Measurements from ENCODE around the gene RPRD1A.
"Not testable (repeated sequence)": the region's sequence is repeated elsewhere in the genome, so short reads cannot be mapped to it uniquely, and the experiment has no call there.

The RPRD1A gene

GRCh38 chr18:36025025-36025424 is 42.3 kb downstream of the RPRD1A start:
- DNase-seq, result no peak

- DNase-seq, result not testable (repeated sequence)
Observed at GRCh38 chr18:36024241-36024640, 43.1 kb downstream of the RPRD1A start.

- no peak for DNase-seq
Observed at GRCh38 chr18:36023336-36023735, 44.0 kb downstream of the RPRD1A start.

GRCh38 chr18:36020174-36020711 is 47.1 kb downstream of the RPRD1A start:
- DNase-seq, result no peak

- peak; percentile 47 to 74 for DNase-seq
Observed at GRCh38 chr18:36017232-36017631, 50.1 kb downstream of the RPRD1A start.

DNA sequence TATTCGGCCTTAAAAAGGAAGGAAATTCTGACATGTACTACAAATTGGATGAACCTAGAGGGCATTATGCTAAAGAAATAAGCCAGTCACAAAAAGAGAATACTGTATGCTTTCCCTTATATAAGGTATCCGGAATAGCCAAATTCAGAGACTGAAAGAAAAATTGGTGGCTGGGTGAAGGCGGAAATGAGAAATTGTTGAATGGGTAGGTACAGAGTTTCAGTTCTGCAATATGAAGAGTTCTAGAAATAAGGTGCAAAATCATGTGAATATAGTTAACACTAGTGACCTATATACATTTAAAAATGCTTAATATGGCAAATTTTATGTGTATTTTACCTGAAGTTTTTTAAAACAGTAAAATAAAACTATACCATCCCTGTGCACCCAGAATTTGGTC is 51.7 kb downstream of the RPRD1A start:
- no peak for DNase-seq

DNA sequence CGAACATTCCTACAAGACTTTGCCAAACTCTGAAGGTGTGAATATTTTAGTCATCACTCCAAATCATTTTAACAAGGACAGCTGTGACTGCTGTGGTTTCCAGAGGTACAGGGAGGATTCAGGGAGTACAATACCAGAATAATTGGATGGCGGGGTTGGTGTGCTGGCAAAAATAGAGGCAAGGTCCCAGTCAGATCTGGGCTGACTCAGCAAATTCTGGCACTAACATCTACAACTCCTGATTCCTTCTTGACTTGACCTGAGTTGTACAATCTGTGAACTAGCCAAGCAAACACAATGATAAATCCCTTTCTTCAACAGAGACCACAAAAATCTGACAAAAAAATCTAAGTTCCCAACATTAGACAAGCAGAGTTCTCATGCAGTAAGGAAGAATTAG is 54.5 kb downstream of the RPRD1A start:
- DNase-seq, result no peak

DNA sequence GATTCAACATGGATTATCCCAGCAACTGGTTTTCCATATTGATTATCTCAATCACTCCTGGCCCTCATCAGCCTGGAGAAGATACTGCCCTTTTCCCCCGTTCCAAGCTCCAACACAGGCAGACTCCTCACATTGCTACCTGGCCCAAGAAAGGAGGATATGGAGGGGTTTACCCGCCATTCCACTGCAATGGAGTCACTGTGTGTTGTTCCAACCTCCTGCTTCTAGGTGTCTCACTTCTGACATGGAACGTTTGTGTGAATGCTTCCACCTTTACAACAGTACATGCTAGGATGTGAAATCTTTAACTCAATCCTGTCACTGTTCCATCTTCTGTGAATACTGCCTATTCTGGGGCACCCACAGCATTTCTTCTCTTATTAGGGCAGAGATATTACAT is 58.1 kb downstream of the RPRD1A start:
- DNase-seq, result no peak

DNA sequence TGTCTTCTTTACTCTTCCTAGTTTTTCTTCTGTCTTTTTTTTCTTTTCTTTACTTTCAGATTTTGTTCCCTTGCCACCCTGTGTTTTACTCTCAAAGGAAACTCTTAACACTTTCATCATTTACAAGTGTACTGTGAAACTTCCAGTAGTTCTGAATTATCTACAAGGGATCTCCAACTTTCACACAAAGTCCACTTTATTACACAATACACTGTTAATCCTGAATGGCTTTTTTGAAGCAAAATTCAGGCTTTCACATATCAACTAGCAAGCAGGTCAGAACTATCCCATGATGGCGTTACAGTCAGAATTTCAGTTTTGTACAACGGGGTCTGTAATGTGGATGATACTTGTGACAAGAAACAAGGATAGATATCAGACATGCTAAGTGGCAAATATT is 60.4 kb downstream of the RPRD1A start:
- no peak for DNase-seq

- DNase-seq, result no peak
Observed at GRCh38 chr18:35999925-36000324, 67.4 kb downstream of the RPRD1A start.

DNA sequence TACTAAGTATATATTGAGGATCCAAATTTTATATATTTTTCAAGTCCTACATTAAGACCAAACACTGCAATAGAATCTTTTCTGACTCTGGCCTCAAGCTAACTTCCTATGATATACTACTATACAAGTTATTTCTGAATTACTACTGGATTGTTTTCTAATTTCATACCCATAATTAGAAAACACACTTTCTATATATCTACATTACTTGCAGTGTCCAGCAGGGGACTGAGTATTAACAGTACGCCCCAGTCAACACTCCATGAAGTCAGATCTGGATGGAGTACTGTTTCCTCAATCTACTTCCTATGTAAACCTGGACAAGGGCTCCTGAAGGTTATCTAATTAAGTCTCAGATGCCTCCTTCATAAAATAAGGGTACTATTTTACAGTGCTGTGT is 68.4 kb downstream of the RPRD1A start:
- no peak for DNase-seq

- no peak for DNase-seq
Observed at GRCh38 chr18:35993013-35993412, 74.3 kb downstream of the RPRD1A start.

GRCh38 chr18:35991696-35992095 is 75.7 kb downstream of the RPRD1A start:
- no peak for DNase-seq

GRCh38 chr18:35983818-35984217 is 83.5 kb downstream of the RPRD1A start:
- no peak for DNase-seq

- DNase-seq, result no peak
Observed at GRCh38 chr18:35983147-35983546, 84.2 kb downstream of the RPRD1A start.

DNA sequence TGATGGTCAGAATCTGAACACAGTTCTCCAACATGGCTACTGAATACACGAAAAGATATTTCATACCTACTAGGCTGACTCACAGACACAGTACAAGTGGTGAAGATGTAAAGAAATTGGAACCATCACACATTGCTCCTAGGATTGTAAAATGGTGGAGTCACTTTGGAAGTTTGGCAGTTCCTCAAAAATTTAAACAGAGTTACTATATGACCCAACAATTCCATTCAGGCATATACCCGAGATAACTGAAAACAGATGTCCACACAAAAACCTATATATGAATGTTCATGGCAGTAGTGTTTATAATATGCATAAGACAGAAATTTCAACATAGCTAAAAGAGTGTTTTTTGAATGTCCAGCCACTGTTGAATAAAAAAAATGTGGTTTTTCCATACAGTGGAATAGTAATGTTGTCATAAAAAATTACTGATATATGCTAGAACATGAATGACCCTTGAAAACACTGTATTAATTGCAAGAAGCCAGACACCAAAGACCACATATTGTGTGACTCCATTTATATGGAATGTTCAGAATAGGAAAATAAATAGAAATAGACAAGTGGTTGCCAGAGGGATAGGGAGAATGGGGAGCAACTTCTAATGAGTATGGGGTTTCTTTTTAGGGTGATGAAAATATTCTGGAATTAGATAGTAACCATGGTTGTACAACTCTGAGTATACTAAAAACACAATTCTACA is 84.8 kb downstream of the RPRD1A start:
- DNase-seq, result no peak

DNA sequence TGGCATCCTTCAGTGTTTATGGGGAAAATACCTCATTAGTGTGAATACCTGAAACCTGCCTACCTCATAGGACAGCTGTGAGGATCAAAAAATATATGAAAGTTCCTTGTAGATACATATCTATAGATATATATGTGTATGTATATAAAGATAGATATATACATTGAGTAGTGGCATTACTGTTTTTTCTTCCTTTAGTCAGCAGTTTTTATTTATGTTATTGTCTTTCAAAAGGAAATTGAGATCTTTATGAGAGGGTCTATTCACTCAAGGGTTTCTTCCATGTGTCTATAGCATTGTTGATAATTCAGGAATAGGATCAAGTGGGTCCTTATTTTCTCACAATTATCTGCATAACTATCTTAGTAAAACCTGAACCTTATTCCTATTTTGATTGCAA is 88.2 kb downstream of the RPRD1A start:
- DNase-seq, result no peak

DNA sequence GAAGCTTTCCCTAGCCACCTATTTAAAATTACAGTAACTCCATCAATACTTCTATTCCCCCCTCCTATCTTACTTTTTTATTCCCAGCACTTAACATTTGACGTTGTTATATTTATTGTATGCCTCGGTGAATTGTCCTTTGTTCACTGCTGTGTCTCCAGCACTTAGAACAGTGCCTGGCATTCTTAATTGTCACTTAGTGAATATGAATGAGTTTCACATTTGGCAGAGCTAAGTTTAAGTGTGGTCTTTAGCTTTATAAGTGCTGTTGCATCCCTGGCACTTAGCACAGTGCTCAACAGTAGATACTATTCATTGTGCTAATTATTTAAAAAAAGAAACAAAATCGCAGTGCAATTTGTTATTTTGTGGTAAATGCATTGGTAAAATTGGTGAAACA is 93.2 kb downstream of the RPRD1A start:
- DNase-seq, result no peak

DNA sequence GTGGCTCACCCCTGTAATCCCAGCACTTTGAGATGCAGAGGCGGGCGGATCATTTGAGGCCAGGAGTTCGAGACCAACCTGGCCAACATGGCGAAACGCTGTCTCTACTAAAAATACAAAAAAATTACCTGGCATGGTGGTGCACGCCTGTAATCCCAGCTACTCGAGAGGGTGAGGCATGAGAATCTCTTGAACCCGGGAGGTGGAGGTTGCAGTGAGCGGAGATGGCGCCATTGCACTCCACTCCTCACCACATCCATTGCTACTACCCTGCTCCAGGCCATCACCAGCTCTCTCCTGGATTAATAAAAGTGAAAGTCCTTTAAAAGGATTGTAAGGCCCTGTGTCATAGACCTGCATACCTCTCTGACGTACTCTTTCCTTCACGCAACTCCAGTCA is 93.7 kb downstream of the RPRD1A start:
- DNase-seq, result no peak

DNA sequence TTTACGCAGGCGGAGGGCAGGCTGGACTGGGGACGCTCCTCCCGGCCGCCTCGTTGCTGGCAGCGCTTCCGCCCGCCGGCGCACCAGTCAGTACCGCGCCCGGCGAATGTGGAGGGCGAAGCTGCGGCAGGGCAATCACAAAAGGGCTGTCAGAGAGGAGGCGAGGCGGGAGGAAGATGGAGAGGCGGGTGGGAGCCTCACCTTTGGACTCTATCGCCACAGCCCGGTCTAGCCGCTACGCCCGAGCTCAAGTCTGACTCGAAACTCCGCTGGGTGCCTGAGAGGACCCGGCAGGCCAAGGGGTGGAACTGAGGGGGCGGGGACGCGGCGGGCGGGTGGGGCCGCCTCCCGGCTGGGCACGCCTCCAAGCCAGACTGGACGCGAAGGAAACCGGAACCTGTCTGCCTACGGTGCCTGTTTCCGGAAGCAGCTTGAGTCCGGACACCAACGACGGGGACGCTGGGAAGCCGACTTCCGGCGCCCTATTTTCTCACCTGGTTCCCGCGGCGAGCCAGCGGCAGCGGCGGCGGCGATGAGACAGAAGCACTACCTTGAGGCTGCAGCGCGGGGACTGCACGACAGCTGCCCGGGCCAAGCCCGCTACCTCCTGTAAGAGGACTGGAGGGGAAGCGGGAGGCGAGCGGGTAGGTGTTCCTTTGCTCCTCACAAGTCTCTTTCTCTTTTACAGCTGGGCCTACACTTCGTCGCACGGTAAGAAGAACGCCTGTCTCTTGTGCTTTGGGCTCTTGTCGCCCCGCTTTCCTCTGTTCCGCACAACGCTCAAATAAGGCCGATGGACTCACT is 95.0 kb downstream of the RPRD1A start, which contains the start of gene RMP24:
RMP24 (plus strand) TSS at position 483 of the 804 bp plus-strand sequence.
- peak; percentile 89 to 94 for DNase-seq

- peak in 1 of 2 experiments; percentile 33 for DNase-seq
Observed at GRCh38 chr18:35971661-35972196, 95.6 kb downstream of the RPRD1A start.

GRCh38 chr18:35969676-35970075 is 97.7 kb downstream of the RPRD1A start:
- DNase-seq, result no peak

DNA sequence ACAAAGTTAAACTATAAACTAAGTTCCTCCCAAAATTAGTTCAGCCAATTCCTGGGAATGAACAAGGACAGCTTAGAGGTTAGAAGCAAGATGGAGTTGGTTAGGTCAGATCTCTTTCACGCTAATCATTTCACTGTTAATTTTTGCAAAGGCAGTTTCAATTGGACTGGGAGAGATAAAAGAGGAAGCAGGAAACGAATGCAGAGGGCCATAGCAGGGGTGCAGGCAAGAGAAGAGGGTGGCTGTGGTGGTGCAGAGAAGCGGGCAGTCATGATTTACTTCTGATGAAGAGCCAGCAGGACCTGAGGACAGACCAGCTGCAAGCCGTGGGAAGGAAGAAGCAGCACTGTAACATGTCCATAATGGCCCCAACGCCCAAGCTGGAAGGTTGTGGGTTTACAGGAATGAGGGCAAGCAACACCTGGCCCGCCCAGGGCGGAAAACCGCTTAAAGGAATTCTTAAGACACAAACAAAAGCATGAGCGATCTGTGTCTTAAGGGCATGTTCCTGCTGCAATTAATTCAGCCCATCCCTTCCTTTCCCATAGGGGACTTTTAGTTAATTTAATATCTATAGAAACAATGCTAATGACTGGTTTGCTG is 99.0 kb downstream of the RPRD1A start:
- no peak for DNase-seq
